Bronchial epithelial cell (primary cell): Measurements from ENCODE around the gene EPHB1. TPM values are rescaled to one million over a fixed set of nuclear protein-coding genes. Genes with fewer than 3 reads are reported as not detected.

Experiments
- DNase-seq: peaks from one replicate; pipeline ENCODE4 v3.0.0-alpha.2; 2010; ENCODE audit warnings: low read depth
- FAIRE-seq: peaks from 2 replicates; lab custom pipeline; 2011; peaks lifted over from hg19 to GRCh38; lab: Jason Lieb, UNC
- H3K27me3 ChIP-seq: 2 replicates; pipeline ENCODE4 v1.5.1; 2011; ENCODE audit warnings: low read length; ENCODE audit not compliant: control insufficient read depth, insufficient read depth
- H3K36me3 ChIP-seq: 2 replicates; pipeline ENCODE4 v1.5.1; 2011; ENCODE audit warnings: low read length; ENCODE audit not compliant: control insufficient read depth, insufficient read depth
- H3K4me3 ChIP-seq: 2 replicates; pipeline ENCODE4 v1.5.1; 2011; ENCODE audit warnings: mild to moderate bottlenecking, low read depth, low read length, control low read depth
- CTCF ChIP-seq: IDR thresholded peaks from 2 replicates; pipeline ENCODE4 v1.5.1; 2011; ENCODE audit warnings: mild to moderate bottlenecking, moderate library complexity, low read length, control low read depth, inconsistent platforms; ENCODE audit not compliant: insufficient read depth, severe bottlenecking
- total RNA-seq: library from RNA; depleted of rRNA; stranded (reverse); fragments of >200 nt; gene quantifications from 2 replicates; pipeline ENCODE4 v1.2.1, GENCODE V29; 2014

Gene EPHB1
- total RNA-seq, 1 donor from 2014 or later: under 0.01 TPM

- Histone ChIP-seq H3K36me3 (no peaks in the 10 kb centered on the region), H3K4me3 (no peak overlapping the region), H3K27me3 (no peaks in the 10 kb centered on the region)
- no peak for TF ChIP-seq CTCF
- DNase-seq: no peak
- FAIRE-seq: peak; percentile 7
These were observed 62.3 kb downstream of the EPHB1 start for GRCh38 chr3:134857356-134857755.

GRCh38 chr3:134857776-134858362 lies 62.8 kb downstream of the EPHB1 start:
- DNase-seq (no peak), FAIRE-seq (no peak)
- H3K27me3 ChIP-seq: no peaks in the 10 kb centered on the region
- no peak for TF ChIP-seq CTCF
- no peaks in the 10 kb centered on the region for H3K36me3 ChIP-seq
- H3K4me3 ChIP-seq: no peak overlapping the region

- no peaks in the 10 kb centered on the region for H3K36me3 ChIP-seq
- FAIRE-seq (no peak), DNase-seq (no peak)
- H3K27me3 ChIP-seq: no peaks in the 10 kb centered on the region
- no peak overlapping the region for H3K4me3 ChIP-seq
- TF ChIP-seq CTCF: no peak
These were observed 63.5 kb downstream of the EPHB1 start for GRCh38 chr3:134858441-134859035.

GRCh38 chr3:134859341-134859740 lies 64.3 kb downstream of the EPHB1 start:
- FAIRE-seq (no peak), DNase-seq (no peak)
- no peaks in the 10 kb centered on the region for H3K27me3 ChIP-seq
- H3K4me3 ChIP-seq: no peak overlapping the region
- no peaks in the 10 kb centered on the region for H3K36me3 ChIP-seq
- TF ChIP-seq CTCF: no peak

- TF ChIP-seq CTCF: no peak
- Histone ChIP-seq H3K27me3 (no peaks in the 10 kb centered on the region), H3K4me3 (no peak overlapping the region), H3K36me3 (no peaks in the 10 kb centered on the region)
- no peak for DNase-seq
- FAIRE-seq: no peak
These were observed 65.1 kb downstream of the EPHB1 start for GRCh38 chr3:134860141-134860540.

- Histone ChIP-seq H3K27me3 (no peaks in the 10 kb centered on the region), H3K36me3 (no peaks in the 10 kb centered on the region), H3K4me3 (no peak overlapping the region)
- FAIRE-seq (no peak), DNase-seq (no peak)
- no peak for TF ChIP-seq CTCF
These were observed 68.9 kb downstream of the EPHB1 start for GRCh38 chr3:134863915-134864314.
